ENCODE results near the gene HAP1. TPM values are rescaled to one million over a fixed set of nuclear protein-coding genes. Genes with fewer than 3 reads are reported as not detected.
"Not testable (repeated sequence)": the region's sequence is repeated elsewhere in the genome, so short reads cannot be mapped to it uniquely, and the experiment has no call there.

Gene HAP1
- total and polyA plus RNA-seq, 4 donors, result 7.3 to 52.8 (median 33.2) TPM

DNA sequence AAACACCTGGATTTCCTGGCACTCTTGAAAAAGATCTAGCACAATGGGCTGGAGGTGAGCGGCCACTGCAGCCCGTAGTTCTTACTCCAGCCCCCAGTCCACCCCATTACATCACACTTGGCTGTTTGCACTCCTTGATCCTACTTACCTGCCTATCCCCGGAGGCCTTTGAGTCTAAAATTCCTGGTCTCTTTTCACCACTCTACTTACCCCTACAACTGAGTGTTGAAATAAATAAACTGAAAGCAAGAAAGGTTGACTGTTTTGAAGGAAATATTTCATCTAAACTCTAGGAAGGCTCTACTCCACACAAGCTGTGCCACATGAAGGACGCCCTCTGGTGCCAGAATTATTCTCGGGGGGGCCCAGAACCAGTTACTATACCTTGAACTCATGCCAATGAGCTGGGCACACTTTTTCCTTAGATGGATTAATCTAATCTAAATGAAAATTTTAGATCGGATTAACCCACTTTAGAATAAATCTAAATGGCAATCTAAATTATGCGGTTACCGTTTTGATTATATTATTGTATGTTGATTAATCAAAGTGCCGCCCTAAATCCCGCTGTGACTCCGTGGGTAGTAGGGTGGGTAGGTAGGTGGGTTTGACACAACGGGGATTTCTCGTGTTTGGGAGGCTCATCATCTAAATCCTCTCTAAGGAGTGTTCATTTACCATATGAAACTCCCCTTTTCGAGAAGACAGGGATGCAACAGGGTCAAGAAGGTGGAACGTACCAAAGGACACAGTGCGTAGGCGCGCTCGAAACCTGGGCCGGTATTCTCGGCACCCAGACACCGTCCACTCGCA, 46.4 kb downstream of the HAP1 start:
- no peaks in the 10 kb centered on the region for H3K27me3 ChIP-seq (ENCODE audit: control insufficient read depth, insufficient read depth, low read length)
- no peak for DNase-seq (ENCODE audit: low read depth in 4 of 6, low spot score in 6 of 6)
- peaks cover 20% of the 10 kb centered on the region for H3K4me1 ChIP-seq (ENCODE audit: control insufficient read depth, insufficient read depth, low read length)
- WGBS (ENCODE audit: insufficient coverage), result 8% methylated on average over 13 of the region's 23 CpGs
- H3K36me3 ChIP-seq (ENCODE audit: control insufficient read depth, insufficient read depth, low read length), result peaks cover 36% of the 10 kb centered on the region
- H3K4me3 ChIP-seq (ENCODE audit: low read depth, low read length), result peak overlapping the region; percentile 99
- H3K27ac ChIP-seq (ENCODE audit: low read depth, low read length), result peak overlapping the region; percentile 95
- H3K9me3 ChIP-seq (ENCODE audit: control insufficient read depth, insufficient read depth, low read length), result no peaks in the 10 kb centered on the region

GRCh38 chr17:41686281-41686680, 48.2 kb downstream of the HAP1 start:
- Histone ChIP-seq H3K9me3 (ENCODE audit: control insufficient read depth, insufficient read depth, low read length) (no peaks in the 10 kb centered on the region), H3K4me1 (ENCODE audit: control insufficient read depth, insufficient read depth, low read length) (peaks cover 27% of the 10 kb centered on the region), H3K36me3 (ENCODE audit: control insufficient read depth, insufficient read depth, low read length) (peaks cover 21% of the 10 kb centered on the region), H3K4me3 (ENCODE audit: low read depth, low read length) (no peak overlapping the region), H3K27ac (ENCODE audit: low read depth, low read length) (no peak overlapping the region), H3K27me3 (ENCODE audit: control insufficient read depth, insufficient read depth, low read length) (no peaks in the 10 kb centered on the region)
- 100% methylated on average over 1 of the region's 4 CpGs for WGBS (ENCODE audit: insufficient coverage)
- DNase-seq (ENCODE audit: low read depth in 4 of 6, low spot score in 6 of 6), result no peak

DNA sequence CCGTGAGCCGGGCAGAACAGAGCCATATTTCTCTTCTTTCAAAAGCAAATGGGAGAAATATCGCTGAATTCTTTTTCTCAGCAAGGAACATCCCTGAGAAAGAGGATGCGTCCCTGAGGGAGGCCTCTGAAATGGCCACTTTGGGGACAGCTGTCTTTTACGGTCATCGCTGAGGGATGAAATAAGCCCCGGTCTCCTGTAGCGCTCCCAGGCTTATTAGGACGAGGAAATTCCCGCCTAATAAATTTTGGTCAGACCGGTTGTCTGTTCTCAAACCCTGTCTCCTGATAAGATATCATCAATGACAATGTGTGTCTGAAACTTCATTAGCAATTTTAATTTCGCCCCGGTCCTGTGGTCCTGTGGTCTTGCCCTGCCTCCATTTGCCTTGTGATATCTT, 48.7 kb downstream of the HAP1 start:
- H3K9me3 ChIP-seq (ENCODE audit: control insufficient read depth, insufficient read depth, low read length); H3K27me3 ChIP-seq (ENCODE audit: control insufficient read depth, insufficient read depth, low read length); DNase-seq (ENCODE audit: low read depth in 4 of 6, low spot score in 6 of 6); H3K27ac ChIP-seq (ENCODE audit: low read depth, low read length); H3K4me3 ChIP-seq (ENCODE audit: low read depth, low read length): not testable (repeated sequence)
- 84% methylated on average over 9 of the region's 13 CpGs for WGBS (ENCODE audit: insufficient coverage)
- H3K4me1 ChIP-seq (ENCODE audit: control insufficient read depth, insufficient read depth, low read length), result peaks cover 27% of the 10 kb centered on the region
- peaks cover 16% of the 10 kb centered on the region for H3K36me3 ChIP-seq (ENCODE audit: control insufficient read depth, insufficient read depth, low read length)

DNA sequence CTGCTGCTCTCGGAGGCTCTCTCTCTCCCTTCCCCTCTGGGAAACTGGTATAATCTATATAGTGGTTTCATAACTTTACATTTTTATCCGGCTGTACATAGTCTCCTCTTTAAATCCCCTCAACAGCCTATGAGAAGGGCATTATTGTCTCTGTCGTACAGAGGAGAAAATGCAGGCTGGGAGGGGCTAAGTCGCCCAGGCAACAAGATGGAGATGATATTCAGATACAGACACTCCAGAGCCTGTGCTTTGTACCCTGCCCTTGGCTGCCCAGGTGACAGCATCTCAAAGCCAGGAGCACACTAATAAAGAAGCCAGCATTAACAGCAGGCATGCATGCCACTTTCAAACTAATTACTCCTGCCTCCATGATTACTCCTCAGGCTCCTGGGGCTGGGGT, 50.4 kb downstream of the HAP1 start:
- Histone ChIP-seq H3K4me1 (ENCODE audit: control insufficient read depth, insufficient read depth, low read length) (peaks cover 32% of the 10 kb centered on the region), H3K27me3 (ENCODE audit: control insufficient read depth, insufficient read depth, low read length) (no peaks in the 10 kb centered on the region), H3K9me3 (ENCODE audit: control insufficient read depth, insufficient read depth, low read length) (no peaks in the 10 kb centered on the region), H3K27ac (ENCODE audit: low read depth, low read length) (peak overlapping the region; percentile 40), H3K4me3 (ENCODE audit: low read depth, low read length) (no peak overlapping the region), H3K36me3 (ENCODE audit: control insufficient read depth, insufficient read depth, low read length) (peaks cover 3% of the 10 kb centered on the region)
- peak in 1 of 6 donors; percentile 72 for DNase-seq (ENCODE audit: low read depth in 4 of 6, low spot score in 6 of 6)
- 57% methylated on average over 1 of the region's 4 CpGs for WGBS (ENCODE audit: insufficient coverage)

GRCh38 chr17:41683441-41684007, 50.9 kb downstream of the HAP1 start:
- H3K36me3 ChIP-seq (ENCODE audit: control insufficient read depth, insufficient read depth, low read length), result no peaks in the 10 kb centered on the region
- H3K27me3 ChIP-seq (ENCODE audit: control insufficient read depth, insufficient read depth, low read length), result no peaks in the 10 kb centered on the region
- WGBS (ENCODE audit: insufficient coverage), result 43% methylated on average over 7 of the region's 8 CpGs
- no peaks in the 10 kb centered on the region for H3K9me3 ChIP-seq (ENCODE audit: control insufficient read depth, insufficient read depth, low read length)
- H3K4me3 ChIP-seq (ENCODE audit: low read depth, low read length), result no peak overlapping the region
- H3K4me1 ChIP-seq (ENCODE audit: control insufficient read depth, insufficient read depth, low read length), result peaks cover 32% of the 10 kb centered on the region
- H3K27ac ChIP-seq (ENCODE audit: low read depth, low read length), result peak overlapping the region; percentile 40
- DNase-seq (ENCODE audit: low read depth in 4 of 6, low spot score in 6 of 6), result peak in 1 of 6 donors; percentile 86

DNA sequence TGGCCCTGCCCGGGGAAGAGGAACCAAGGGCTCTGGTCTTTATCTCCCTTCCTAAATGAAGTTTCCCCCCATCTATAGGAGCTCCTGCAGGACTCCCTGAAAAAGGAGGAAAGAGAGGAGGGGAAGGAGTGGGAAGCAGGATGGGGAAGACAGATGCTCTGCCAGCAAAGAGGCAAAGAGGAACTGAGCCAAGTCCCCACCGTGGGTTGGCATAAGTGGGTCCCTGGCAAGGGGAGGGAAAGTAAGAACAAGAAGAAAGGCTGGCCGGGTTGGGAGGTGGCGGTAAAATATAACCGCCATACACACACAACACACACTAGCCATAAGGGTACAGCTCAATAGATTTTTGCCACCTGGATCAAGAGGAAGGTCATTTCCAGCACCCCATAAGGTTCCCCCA, 51.8 kb downstream of the HAP1 start:
- Histone ChIP-seq H3K4me1 (ENCODE audit: control insufficient read depth, insufficient read depth, low read length) (peaks cover 27% of the 10 kb centered on the region), H3K27ac (ENCODE audit: low read depth, low read length) (no peak overlapping the region), H3K36me3 (ENCODE audit: control insufficient read depth, insufficient read depth, low read length) (no peaks in the 10 kb centered on the region), H3K4me3 (ENCODE audit: low read depth, low read length) (no peak overlapping the region), H3K9me3 (ENCODE audit: control insufficient read depth, insufficient read depth, low read length) (no peaks in the 10 kb centered on the region), H3K27me3 (ENCODE audit: control insufficient read depth, insufficient read depth, low read length) (no peaks in the 10 kb centered on the region)
- WGBS (ENCODE audit: insufficient coverage), result 60% methylated on average over 1 of the region's 5 CpGs
- no peak for DNase-seq (ENCODE audit: low read depth in 4 of 6, low spot score in 6 of 6)

- H3K27ac ChIP-seq (ENCODE audit: low read depth, low read length), result no peak overlapping the region
- no peak overlapping the region for H3K4me3 ChIP-seq (ENCODE audit: low read depth, low read length)
- H3K36me3 ChIP-seq (ENCODE audit: control insufficient read depth, insufficient read depth, low read length), result no peaks in the 10 kb centered on the region
- no peak for DNase-seq (ENCODE audit: low read depth in 4 of 6, low spot score in 6 of 6)
- peaks cover 25% of the 10 kb centered on the region for H3K4me1 ChIP-seq (ENCODE audit: control insufficient read depth, insufficient read depth, low read length)
- no CpG with 5 or more reads among the region's 3 CpGs for WGBS (ENCODE audit: insufficient coverage)
- no peaks in the 10 kb centered on the region for H3K9me3 ChIP-seq (ENCODE audit: control insufficient read depth, insufficient read depth, low read length)
- no peaks in the 10 kb centered on the region for H3K27me3 ChIP-seq (ENCODE audit: control insufficient read depth, insufficient read depth, low read length)
Measured at GRCh38 chr17:41681776-41682175, 52.7 kb downstream of the HAP1 start.

GRCh38 chr17:41680426-41681040, 53.9 kb downstream of the HAP1 start:
- Histone ChIP-seq H3K27me3 (ENCODE audit: control insufficient read depth, insufficient read depth, low read length) (no peaks in the 10 kb centered on the region), H3K27ac (ENCODE audit: low read depth, low read length) (no peak overlapping the region), H3K4me3 (ENCODE audit: low read depth, low read length) (no peak overlapping the region), H3K36me3 (ENCODE audit: control insufficient read depth, insufficient read depth, low read length) (no peaks in the 10 kb centered on the region), H3K9me3 (ENCODE audit: control insufficient read depth, insufficient read depth, low read length) (no peaks in the 10 kb centered on the region), H3K4me1 (ENCODE audit: control insufficient read depth, insufficient read depth, low read length) (peaks cover 25% of the 10 kb centered on the region)
- WGBS (ENCODE audit: insufficient coverage), result 52% methylated on average over 7 of the region's 10 CpGs
- DNase-seq (ENCODE audit: low read depth in 4 of 6, low spot score in 6 of 6), result peak in 2 of 6 donors; percentile 27 to 60

GRCh38 chr17:41679740-41680425, 54.6 kb downstream of the HAP1 start:
- no peaks in the 10 kb centered on the region for H3K36me3 ChIP-seq (ENCODE audit: control insufficient read depth, insufficient read depth, low read length)
- DNase-seq (ENCODE audit: low read depth in 4 of 6, low spot score in 6 of 6), result no peak
- no peaks in the 10 kb centered on the region for H3K27me3 ChIP-seq (ENCODE audit: control insufficient read depth, insufficient read depth, low read length)
- no peaks in the 10 kb centered on the region for H3K9me3 ChIP-seq (ENCODE audit: control insufficient read depth, insufficient read depth, low read length)
- H3K27ac ChIP-seq (ENCODE audit: low read depth, low read length), result no peak overlapping the region
- H3K4me3 ChIP-seq (ENCODE audit: low read depth, low read length), result no peak overlapping the region
- WGBS (ENCODE audit: insufficient coverage), result 47% methylated on average over 2 of the region's 5 CpGs
- peaks cover 25% of the 10 kb centered on the region for H3K4me1 ChIP-seq (ENCODE audit: control insufficient read depth, insufficient read depth, low read length)

All from spinal cord (tissue), 10 donors.